BLaER1 treated with 17β-estradiol and CSF1 and Interleukin-3, amounts not matched to agents 10 nM and 100 nM (cell line): ENCODE results near the gene TMC6.

Source experiments
- H3K27ac ChIP-seq, 11 experiments: shearing (Covaris generic); formaldehyde crosslinking; 2 replicates each; pipeline ENCODE4 v1.8.1; 2022
- H3K27me3 ChIP-seq, 11 experiments: shearing (Covaris generic); formaldehyde crosslinking; 2 replicates each; pipeline ENCODE4 v1.8.1; 2022
- H3K36me3 ChIP-seq, 11 experiments: shearing (Covaris generic); formaldehyde crosslinking; 2 replicates each; pipeline ENCODE4 v1.8.1; 2022
- H3K4me1 ChIP-seq, 10 experiments: shearing (Covaris generic); formaldehyde crosslinking; 2 replicates each; pipeline ENCODE4 v1.8.1; 2022
- H3K4me2 ChIP-seq, 11 experiments: shearing (Covaris generic); formaldehyde crosslinking; 2 replicates each; pipeline ENCODE4 v1.8.1; 2022
- H3K4me3 ChIP-seq, 10 experiments: shearing (Covaris generic); formaldehyde crosslinking; 2 replicates each; pipeline ENCODE4 v1.8.1; 2022
- H3K9ac ChIP-seq, 11 experiments: shearing (Covaris generic); formaldehyde crosslinking; 2 replicates each; pipeline ENCODE4 v1.8.1; 2022
- H3K9me3 ChIP-seq, 11 experiments: shearing (Covaris generic); formaldehyde crosslinking; replicated peaks in 1 of 11; 2 replicates each; pipeline ENCODE4 v1.8.1; 2022
- H4K20me1 ChIP-seq, 11 experiments: shearing (Covaris generic); formaldehyde crosslinking; 2 replicates each; pipeline ENCODE4 v1.8.1; 2022
- Cebpa-rat ChIP-seq, 11 experiments: shearing (Covaris generic); IDR thresholded peaks; 2 replicates each; pipeline ENCODE4 v1.8.1; 2022

TMC6 gene

DNA sequence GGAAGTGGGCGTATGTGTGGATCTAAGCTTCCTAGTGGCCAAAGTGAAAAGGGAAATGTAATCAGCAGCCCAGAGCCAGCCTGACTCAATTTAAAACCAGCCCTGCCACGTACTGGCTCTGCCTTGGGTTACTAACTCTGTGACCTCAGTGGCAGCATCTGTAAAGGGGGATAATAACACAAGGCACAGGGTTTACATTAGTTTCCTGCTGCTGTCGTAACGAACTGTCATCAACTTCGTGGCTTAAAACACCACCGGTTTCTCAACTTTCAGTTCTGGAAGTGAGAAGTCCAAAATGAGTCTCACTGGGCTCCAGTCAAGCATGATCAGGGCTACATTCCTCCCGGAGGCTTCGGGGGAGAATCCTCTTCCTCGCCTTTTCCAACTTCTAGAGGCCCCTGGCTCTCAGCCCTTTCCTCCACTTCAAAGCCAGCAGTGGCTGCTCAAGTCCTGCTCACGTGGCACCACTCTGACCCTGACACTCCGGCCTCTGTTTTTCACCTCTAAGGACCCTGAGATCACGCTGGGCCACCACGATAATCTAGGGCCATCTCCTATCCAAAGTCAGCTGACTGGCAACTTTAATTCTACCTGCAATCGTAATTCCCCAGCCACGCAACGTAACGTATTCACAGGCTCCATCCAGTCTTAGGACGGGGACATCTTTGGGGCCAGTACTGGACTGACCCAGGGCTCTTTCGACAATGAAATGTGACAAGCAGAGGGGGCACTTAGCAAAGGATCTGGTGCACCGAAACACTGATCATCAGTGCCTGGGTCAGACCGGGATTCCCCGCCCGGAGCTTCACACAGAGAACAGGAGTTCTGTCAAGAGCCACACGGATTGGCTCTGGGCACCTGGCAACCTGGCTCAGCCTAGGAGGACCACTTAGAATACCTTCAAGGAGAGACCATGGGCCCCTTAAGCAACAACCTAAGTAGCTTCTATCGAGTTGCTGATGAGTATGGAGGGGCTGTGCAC, 14.5 kb downstream of the TMC6 start:
- H3K27ac ChIP-seq = peak overlapping the region in 8 of 11 experiments; percentile 10 to 59 (median 49); a peak in 14 of 22 replicates
- TF ChIP-seq Cebpa-rat (IDR thresholded peaks at IDR 0.05) = no peak; a peak in 1 of 22 replicates
- H3K9me3 ChIP-seq = no peaks in the 10 kb centered on the region
- H3K9ac ChIP-seq = peak overlapping the region in 9 of 11 experiments; percentile 4 to 49 (median 29); a peak in 13 of 22 replicates
- H4K20me1 ChIP-seq = peaks cover 75 to 100% (median 91%) of the 10 kb centered on the region in 11 experiments
- no peak overlapping the region for H3K4me3 ChIP-seq
- H3K4me2 ChIP-seq = peak overlapping the region in 7 of 11 experiments; percentile 11 to 76 (median 65); a peak in 15 of 22 replicates
- H3K27me3 ChIP-seq = no peaks in the 10 kb centered on the region
- peaks cover 79 to 98% (median 86%) of the 10 kb centered on the region in 11 experiments for H3K36me3 ChIP-seq
- H3K4me1 ChIP-seq = peaks cover 40 to 70% (median 50%) of the 10 kb centered on the region in 10 experiments

DNA sequence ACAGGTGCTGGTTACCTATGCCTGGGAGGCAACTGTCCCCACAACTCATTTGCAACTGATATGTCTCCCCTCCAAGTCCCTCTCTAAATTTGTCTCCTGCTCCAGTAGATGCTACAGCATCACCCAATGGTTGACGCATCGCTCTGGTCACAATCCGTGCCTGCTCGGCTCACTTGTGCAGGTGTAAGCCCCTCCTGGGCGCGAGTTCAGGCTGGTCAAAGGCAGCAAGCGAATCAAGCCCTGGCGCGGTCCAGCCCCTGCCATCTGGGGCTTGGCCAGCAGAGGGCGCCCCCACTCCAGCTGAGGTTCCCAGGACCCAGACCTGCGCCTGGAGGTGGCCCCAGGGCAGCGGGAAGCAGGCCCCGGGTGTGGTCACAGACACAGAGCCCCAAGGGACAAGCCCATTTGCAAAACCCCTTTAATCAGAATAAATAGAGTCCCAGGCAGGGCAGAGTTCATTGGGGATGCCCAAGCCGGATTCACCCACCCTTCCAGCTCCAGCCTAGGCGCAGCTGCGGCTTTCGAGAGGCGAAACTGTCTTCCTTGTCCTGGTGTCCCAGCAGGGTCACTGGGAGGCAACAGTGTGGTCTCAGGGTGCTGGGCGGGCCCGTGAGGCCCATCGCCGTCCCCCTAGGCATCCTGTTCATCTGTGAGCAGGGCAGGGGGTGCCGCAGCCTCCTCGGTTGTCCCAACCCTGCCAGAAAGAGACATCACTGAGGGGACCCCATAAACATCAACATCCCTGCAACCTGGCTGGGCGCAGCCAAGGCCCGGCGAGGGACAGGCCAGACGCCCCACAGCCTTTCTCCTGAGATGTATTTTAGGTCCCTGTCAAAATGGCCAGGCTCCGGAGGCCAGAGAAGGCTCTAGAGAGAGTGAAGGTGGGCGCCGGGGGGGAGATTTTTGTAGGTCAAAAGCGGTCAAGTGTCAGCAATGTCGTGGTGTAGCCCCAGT, 15.8 kb downstream of the TMC6 start:
- peak overlapping the region in 8 of 11 experiments; percentile 27 to 59 (median 49); a peak in 15 of 22 replicates for H3K27ac ChIP-seq
- H3K9me3 ChIP-seq = no peaks in the 10 kb centered on the region
- H3K36me3 ChIP-seq = peaks cover 78 to 95% (median 89%) of the 10 kb centered on the region in 11 experiments
- peak overlapping the region in 9 of 11 experiments; percentile 8 to 49 (median 31); a peak in 9 of 22 replicates for H3K9ac ChIP-seq
- H3K4me2 ChIP-seq = peak overlapping the region; percentile 32 to 76 (median 56)
- TF ChIP-seq Cebpa-rat (IDR thresholded peaks at IDR 0.05) = no peak
- peaks cover 76 to 100% (median 88%) of the 10 kb centered on the region in 11 experiments for H4K20me1 ChIP-seq
- H3K4me3 ChIP-seq = peak overlapping the region in 1 of 10 experiments; percentile 24; a peak in 1 of 20 replicates
- H3K4me1 ChIP-seq = peaks cover 30 to 66% (median 46%) of the 10 kb centered on the region in 10 experiments
- no peaks in the 10 kb centered on the region for H3K27me3 ChIP-seq

DNA sequence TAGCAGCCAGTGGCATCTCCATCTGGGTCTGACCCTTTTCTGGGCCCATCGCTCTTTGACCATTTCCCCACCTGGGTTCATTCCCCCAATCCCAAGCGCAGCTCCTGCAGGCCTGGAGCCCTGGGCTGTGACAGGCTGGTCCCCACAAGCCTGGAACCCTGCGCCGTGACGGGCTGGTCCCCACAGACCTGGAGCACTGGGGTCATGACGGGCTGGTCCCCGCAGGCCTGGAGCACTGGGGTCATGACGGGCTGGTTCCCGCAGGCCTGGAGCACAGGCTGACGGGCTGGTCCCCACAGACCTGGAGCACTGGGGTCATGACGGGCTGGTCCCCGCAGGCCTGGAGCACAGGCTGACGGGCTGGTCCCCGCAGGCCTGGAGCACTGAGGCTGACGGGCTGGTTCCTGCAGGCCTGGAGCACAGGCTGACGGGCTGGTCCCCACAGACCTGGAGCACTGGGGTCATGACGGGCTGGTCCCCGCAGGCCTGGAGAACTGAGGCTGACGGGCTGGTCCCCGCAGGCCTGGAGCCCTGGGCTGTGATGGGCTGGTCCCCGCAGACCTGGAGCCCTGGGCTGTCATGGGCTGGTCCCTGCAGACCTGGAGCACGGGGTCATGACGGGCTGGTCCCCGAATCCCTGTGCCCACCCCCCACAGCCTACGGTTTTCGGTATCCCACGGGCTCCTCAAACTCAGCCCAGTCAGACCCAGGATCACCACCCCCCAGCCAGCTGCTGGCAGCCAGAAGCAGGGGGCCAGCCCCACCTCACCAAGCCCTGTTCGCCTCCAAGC, 16.6 kb downstream of the TMC6 start:
- Histone ChIP-seq H3K4me2 (no peak overlapping the region), H3K9ac (peak overlapping the region in 3 of 11 experiments; percentile 12 to 42 (median 26); a peak in 5 of 22 replicates), H3K27ac (no peak overlapping the region; a peak in 1 of 22 replicates), H3K27me3 (no peaks in the 10 kb centered on the region), H3K36me3 (peaks cover 73 to 95% (median 84%) of the 10 kb centered on the region in 11 experiments), H4K20me1 (peaks cover 70 to 96% (median 81%) of the 10 kb centered on the region in 11 experiments), H3K9me3 (no peaks in the 10 kb centered on the region), H3K4me1 (peaks cover 22 to 58% (median 37%) of the 10 kb centered on the region in 10 experiments), H3K4me3 (no peak overlapping the region)
- TF ChIP-seq Cebpa-rat (IDR thresholded peaks at IDR 0.05) = no peak

DNA sequence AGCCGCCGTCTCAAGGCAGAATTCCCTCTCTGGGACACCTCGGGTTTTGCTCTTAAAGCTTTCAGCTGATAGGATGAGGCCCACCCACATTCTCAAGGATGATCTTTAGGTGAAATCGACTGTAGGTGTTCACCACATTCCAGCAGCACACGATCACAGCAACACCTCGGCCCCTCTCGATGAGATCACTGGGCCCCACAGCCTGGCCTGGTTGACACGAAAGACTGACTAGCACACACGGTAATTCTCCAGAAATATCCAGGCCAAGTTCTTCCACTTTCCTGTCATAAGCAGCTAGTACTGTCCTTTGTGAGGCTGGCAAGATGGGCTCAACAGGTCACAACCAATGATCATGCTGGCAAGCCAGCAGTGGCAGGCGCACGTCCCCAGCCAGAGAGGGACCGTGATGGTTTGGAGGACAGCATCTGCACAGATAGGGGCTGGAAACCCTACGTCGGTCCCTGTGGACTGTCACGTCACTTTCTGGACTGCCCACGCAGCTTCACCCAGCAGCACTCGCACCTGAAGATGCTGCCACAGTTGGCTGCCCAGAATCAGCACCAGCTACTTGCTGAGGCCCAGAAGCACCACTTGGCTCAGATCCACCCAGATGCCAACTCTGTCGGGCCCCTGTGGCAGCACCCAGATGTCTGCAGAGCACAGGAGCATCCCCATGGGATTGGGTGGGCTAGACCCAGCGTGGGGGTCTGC, 17.4 kb downstream of the TMC6 start:
- Histone ChIP-seq H4K20me1 (peaks cover 64 to 89% (median 74%) of the 10 kb centered on the region in 11 experiments), H3K4me1 (peaks cover 22 to 58% (median 35%) of the 10 kb centered on the region in 10 experiments), H3K9ac (peak overlapping the region in 3 of 11 experiments; percentile 5 to 18 (median 12); a peak in 3 of 22 replicates), H3K27me3 (no peaks in the 10 kb centered on the region), H3K27ac (peak overlapping the region in 1 of 11 experiments; percentile 5; a peak in 1 of 22 replicates), H3K36me3 (peaks cover 65 to 94% (median 78%) of the 10 kb centered on the region in 11 experiments), H3K4me3 (no peak overlapping the region), H3K9me3 (no peaks in the 10 kb centered on the region), H3K4me2 (no peak overlapping the region)
- no peak for TF ChIP-seq Cebpa-rat (IDR thresholded peaks at IDR 0.05)

DNA sequence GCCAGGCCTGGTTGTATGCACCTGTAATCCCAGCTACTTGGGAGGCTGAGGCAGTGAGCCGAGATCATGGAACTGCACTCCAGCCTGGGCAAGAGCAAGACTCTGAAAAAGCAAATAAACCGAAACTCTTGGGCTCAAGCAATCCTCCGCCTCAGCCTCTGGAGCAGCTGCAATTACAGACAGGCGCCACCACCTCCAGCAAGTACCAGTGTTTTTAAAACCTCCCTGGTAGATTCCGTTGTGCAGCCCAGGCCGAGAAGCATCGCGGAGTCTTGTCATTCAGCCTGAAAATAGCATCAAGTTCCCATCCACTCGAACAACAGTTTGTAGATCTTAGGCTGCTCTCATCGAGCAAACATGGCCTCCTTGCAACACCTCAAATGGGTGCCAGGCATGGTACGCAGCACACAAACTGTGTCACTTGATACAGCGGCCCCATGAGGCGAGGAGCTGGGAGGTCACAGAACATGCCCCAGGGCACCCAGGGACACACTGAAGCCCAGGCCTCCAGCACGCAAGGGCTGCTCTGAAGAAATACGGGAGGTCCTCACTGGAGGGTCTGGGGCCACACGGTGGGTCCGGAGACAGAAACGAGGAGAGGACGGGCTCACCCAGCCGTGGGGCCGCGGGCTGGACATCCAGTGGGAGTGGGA, 18.1 kb downstream of the TMC6 start:
- Histone ChIP-seq H4K20me1 (peaks cover 64 to 82% (median 71%) of the 10 kb centered on the region in 11 experiments), H3K4me2 (no peak overlapping the region), H3K36me3 (peaks cover 64 to 98% (median 78%) of the 10 kb centered on the region in 11 experiments), H3K4me1 (peaks cover 22 to 57% (median 35%) of the 10 kb centered on the region in 10 experiments), H3K9ac (peak overlapping the region in 5 of 11 experiments; percentile 0 to 30 (median 12); a peak in 4 of 22 replicates), H3K27me3 (no peaks in the 10 kb centered on the region), H3K4me3 (no peak overlapping the region), H3K9me3 (no peaks in the 10 kb centered on the region), H3K27ac (peak overlapping the region in 1 of 11 experiments; percentile 5; a peak in 1 of 22 replicates)
- no peak for TF ChIP-seq Cebpa-rat (IDR thresholded peaks at IDR 0.05)

DNA sequence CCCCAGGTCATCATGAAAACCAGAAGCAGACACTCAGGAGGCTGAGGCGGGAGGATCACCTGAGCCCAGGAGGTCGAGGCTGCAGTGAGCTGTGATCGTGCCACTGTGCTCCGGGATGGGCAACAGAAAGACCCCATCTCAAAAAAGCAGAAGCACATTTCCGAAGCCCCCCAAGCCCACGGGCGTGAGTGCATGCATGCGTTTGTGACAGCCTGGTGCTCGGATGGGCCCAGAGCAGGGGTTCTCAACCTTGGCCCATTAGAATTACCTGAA, 19.1 kb downstream of the TMC6 start:
- no peak for TF ChIP-seq Cebpa-rat (IDR thresholded peaks at IDR 0.05)

More for the DNA sequence above, 19.1 kb downstream of the TMC6 start:
- H3K9me3 ChIP-seq = no peaks in the 10 kb centered on the region
- H3K27me3 ChIP-seq = no peaks in the 10 kb centered on the region
- H4K20me1 ChIP-seq = peaks cover 57 to 72% (median 64%) of the 10 kb centered on the region in 11 experiments
- peak overlapping the region in 8 of 11 experiments; percentile 9 to 68 (median 64); a peak in 14 of 22 replicates for H3K4me2 ChIP-seq
- H3K36me3 ChIP-seq = peaks cover 62 to 99% (median 72%) of the 10 kb centered on the region in 11 experiments
- no peak overlapping the region for H3K4me3 ChIP-seq
- H3K4me1 ChIP-seq = peaks cover 18 to 46% (median 32%) of the 10 kb centered on the region in 10 experiments
- peak overlapping the region in 6 of 11 experiments; percentile 6 to 51 (median 40); a peak in 8 of 22 replicates for H3K9ac ChIP-seq
- peak overlapping the region in 6 of 11 experiments; percentile 12 to 54 (median 42); a peak in 8 of 22 replicates for H3K27ac ChIP-seq
